Uterus (tissue), 2 donors: ENCODE results near the gene PDZK1IP1.
"Not testable (repeated sequence)": the region's sequence is repeated elsewhere in the genome, so short reads cannot be mapped to it uniquely, and the experiment has no call there.

ENCODE experiments used
- POLR2A ChIP-seq, 2 donors: fragments of 450-650 bp; IDR thresholded peaks; one replicate each; pipeline ENCODE4 v1.6.1; 2016; ENCODE audit warnings: antibody characterized with exemption in 2 of 2, mild to moderate bottlenecking in 1 of 2, moderate library complexity in 1 of 2
- TF ChIP-seq, protein P1 (sequence below), 4 experiments: fragments of 200-600 bp in 2 of 4; fragments of 450-650 bp in 2 of 4; sonication (generic) in 2 of 4; IDR thresholded peaks; one replicate each; pipeline ENCODE4 v1.5.1; 2016 to 2019; ENCODE audit warnings: antibody characterized with exemption in 4 of 4, mild to moderate bottlenecking in 2 of 4, moderate library complexity in 1 of 4

DNA sequence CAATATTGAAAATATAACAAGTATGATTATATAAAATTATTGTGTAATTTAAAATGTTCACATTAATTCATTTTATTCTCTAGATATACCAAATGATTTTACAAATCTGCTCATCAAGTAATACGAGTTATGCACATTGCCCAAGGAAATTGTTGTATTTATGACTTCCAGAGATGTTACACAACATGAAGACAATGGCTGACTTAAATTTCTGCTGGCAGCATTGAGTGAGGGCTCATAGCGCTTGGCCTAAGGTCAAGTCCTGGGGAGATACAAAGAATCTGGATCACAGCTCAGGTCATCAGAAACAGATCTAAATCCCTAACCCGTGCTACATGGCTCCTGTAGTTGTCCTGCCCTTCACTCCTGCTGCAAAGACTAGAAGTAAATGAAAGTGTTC is 49.5 kb downstream of the PDZK1IP1 start:
- TF ChIP-seq, protein P1, sequence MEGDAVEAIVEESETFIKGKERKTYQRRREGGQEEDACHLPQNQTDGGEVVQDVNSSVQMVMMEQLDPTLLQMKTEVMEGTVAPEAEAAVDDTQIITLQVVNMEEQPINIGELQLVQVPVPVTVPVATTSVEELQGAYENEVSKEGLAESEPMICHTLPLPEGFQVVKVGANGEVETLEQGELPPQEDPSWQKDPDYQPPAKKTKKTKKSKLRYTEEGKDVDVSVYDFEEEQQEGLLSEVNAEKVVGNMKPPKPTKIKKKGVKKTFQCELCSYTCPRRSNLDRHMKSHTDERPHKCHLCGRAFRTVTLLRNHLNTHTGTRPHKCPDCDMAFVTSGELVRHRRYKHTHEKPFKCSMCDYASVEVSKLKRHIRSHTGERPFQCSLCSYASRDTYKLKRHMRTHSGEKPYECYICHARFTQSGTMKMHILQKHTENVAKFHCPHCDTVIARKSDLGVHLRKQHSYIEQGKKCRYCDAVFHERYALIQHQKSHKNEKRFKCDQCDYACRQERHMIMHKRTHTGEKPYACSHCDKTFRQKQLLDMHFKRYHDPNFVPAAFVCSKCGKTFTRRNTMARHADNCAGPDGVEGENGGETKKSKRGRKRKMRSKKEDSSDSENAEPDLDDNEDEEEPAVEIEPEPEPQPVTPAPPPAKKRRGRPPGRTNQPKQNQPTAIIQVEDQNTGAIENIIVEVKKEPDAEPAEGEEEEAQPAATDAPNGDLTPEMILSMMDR (IDR thresholded peaks at IDR 0.05), result not testable (repeated sequence)
- not testable (repeated sequence) for TF ChIP-seq POLR2A (IDR thresholded peaks at IDR 0.05)
